ENCODE measurements around the gene CRADD.

- no peak for TF ChIP-seq CTCF (IDR thresholded peaks at IDR 0.05; ENCODE audit: borderline replicate concordance, extremely low read depth, low read length, poor library complexity, severe bottlenecking)
- no peak for TF ChIP-seq EZH2 (IDR thresholded peaks at IDR 0.05; ENCODE audit: borderline replicate concordance, low read depth, low read length, severe bottlenecking)
These were observed 21.3 kb downstream of the CRADD start for GRCh38 chr12:93698307-93699092.

Data from DND-41 (cell line).